Brain microvascular endothelial cell (primary cell): ENCODE results near the gene KCNAB2.

Source experiments
- DNase-seq: peaks from one replicate; pipeline ENCODE4 v3.0.0-alpha.2; 2020
- H3K27ac ChIP-seq: fragments of 250-450 bp; sonication (Bioruptor Pico); 2 replicates; pipeline ENCODE4 v1.5.1; 2020; ENCODE audit warnings: mild to moderate bottlenecking, moderate library complexity
- H3K27me3 ChIP-seq: fragments of 250-450 bp; sonication (Bioruptor Pico); replicated peaks from 2 replicates; pipeline ENCODE4 v1.5.1; 2020; ENCODE audit warnings: mild to moderate bottlenecking
- H3K36me3 ChIP-seq: fragments of 250-450 bp; sonication (Bioruptor Pico); replicated peaks from 2 replicates; pipeline ENCODE4 v1.5.1; 2020; ENCODE audit warnings: mild to moderate bottlenecking
- H3K4me3 ChIP-seq: 2 replicates; pipeline ENCODE4 v1.5.1; 2011; ENCODE audit warnings: low read depth, mild to moderate bottlenecking, control low read depth, low read length, moderate library complexity
- in situ Hi-C: cut with HindIII; loops from 2 replicates; pipeline ENCODE4 v1.10.0; 2017; ENCODE audit warnings: low sequenced_read_pairs, low pct_ligation_motif_present
- TF ChIP-seq, protein P1 (sequence below): IDR thresholded peaks from 2 replicates; pipeline ENCODE4 v1.5.1; 2011; ENCODE audit warnings: low read depth, mild to moderate bottlenecking, moderate library complexity, low read length, control low read depth, inconsistent platforms; ENCODE audit errors: missing control alignments

KCNAB2 gene

GRCh38 chr1:6133146-6133895 lies 87.6 kb downstream of the KCNAB2 start:
- no peaks in the 10 kb centered on the region for H3K27me3 ChIP-seq
- in situ Hi-C loops, result no loop called here
- no peak overlapping the region for H3K4me3 ChIP-seq
- no peak overlapping the region for H3K27ac ChIP-seq
- H3K36me3 ChIP-seq, result no peaks in the 10 kb centered on the region
- TF ChIP-seq, protein P1, sequence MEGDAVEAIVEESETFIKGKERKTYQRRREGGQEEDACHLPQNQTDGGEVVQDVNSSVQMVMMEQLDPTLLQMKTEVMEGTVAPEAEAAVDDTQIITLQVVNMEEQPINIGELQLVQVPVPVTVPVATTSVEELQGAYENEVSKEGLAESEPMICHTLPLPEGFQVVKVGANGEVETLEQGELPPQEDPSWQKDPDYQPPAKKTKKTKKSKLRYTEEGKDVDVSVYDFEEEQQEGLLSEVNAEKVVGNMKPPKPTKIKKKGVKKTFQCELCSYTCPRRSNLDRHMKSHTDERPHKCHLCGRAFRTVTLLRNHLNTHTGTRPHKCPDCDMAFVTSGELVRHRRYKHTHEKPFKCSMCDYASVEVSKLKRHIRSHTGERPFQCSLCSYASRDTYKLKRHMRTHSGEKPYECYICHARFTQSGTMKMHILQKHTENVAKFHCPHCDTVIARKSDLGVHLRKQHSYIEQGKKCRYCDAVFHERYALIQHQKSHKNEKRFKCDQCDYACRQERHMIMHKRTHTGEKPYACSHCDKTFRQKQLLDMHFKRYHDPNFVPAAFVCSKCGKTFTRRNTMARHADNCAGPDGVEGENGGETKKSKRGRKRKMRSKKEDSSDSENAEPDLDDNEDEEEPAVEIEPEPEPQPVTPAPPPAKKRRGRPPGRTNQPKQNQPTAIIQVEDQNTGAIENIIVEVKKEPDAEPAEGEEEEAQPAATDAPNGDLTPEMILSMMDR, result no peak
- DNase-seq, result no peak

- DNase-seq, result no peak
- Histone ChIP-seq H3K27ac (no peak overlapping the region), H3K27me3 (no peaks in the 10 kb centered on the region), H3K36me3 (no peaks in the 10 kb centered on the region), H3K4me3 (no peak overlapping the region)
- TF ChIP-seq, protein P1, result no peak
- in situ Hi-C loops, result no loop called here
These were observed 88.5 kb downstream of the KCNAB2 start for GRCh38 chr1:6134206-6134605.

GRCh38 chr1:6134741-6135510 lies 89.2 kb downstream of the KCNAB2 start:
- in situ Hi-C loops, result no loop called here
- Histone ChIP-seq H3K27me3 (no peaks in the 10 kb centered on the region), H3K36me3 (no peaks in the 10 kb centered on the region), H3K4me3 (no peak overlapping the region), H3K27ac (no peak overlapping the region)
- TF ChIP-seq, protein P1, result no peak
- no peak for DNase-seq

- in situ Hi-C loops, result no loop called here
- TF ChIP-seq, protein P1, result no peak
- no peak for DNase-seq
- Histone ChIP-seq H3K36me3 (no peaks in the 10 kb centered on the region), H3K4me3 (no peak overlapping the region), H3K27ac (no peak overlapping the region), H3K27me3 (no peaks in the 10 kb centered on the region)
These were observed 91.0 kb downstream of the KCNAB2 start for GRCh38 chr1:6136516-6137220.

DNA sequence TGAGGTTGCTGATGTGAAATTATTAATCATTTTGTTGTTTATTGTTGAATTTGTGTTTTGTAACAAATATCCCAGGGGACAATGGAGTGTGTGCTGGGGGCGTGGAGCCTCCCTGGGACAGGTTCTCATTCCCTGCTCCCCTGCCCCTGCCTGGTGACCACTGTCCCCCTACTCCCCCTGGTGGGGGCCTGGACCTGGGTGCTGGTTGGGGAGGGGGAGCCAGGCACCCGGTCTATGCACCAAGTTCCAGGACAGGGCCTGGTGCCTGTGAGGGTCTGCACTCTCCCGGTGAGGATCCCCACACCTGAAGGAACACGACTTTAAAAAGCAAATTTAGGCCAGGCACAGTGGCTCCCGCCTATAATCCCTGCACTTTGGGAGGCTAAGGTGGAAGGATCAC lies 92.1 kb downstream of the KCNAB2 start:
- TF ChIP-seq, protein P1, result peak; percentile 15
- no peaks in the 10 kb centered on the region for H3K27me3 ChIP-seq
- no peak overlapping the region for H3K4me3 ChIP-seq
- in situ Hi-C loops, result no loop called here
- no peaks in the 10 kb centered on the region for H3K36me3 ChIP-seq
- no peak for DNase-seq
- no peak overlapping the region for H3K27ac ChIP-seq
